Endothelial cell of umbilical vein (primary cell): ENCODE measurements around the gene NRXN3. TPM values are rescaled to one million over a fixed set of nuclear protein-coding genes. Genes with fewer than 3 reads are reported as not detected.

Experiments used
- BruUV-seq: library from RNA; stranded (reverse); fragments of 400-500 nt; replicated peaks from 2 replicates; lab custom pipeline; 2021; lab: Mats Ljungman, UMichigan
- CTCF ChIA-PET: fragments of 300-600, 350-600 bp; sonication (Branson Sonifier 250); formaldehyde crosslinking; loops from one replicate; lab custom pipeline; 2021; ENCODE audit warnings: antibody characterized with exemption, inconsistent platforms; lab: Charles Lee
- POLR2A ChIA-PET: fragments of 300-600, 350-600 bp; sonication (Branson Sonifier 250); formaldehyde crosslinking; loops from one replicate; lab custom pipeline; 2021; ENCODE audit warnings: antibody characterized with exemption, inconsistent platforms; lab: Charles Lee
- DNase-seq: peaks from one replicate; pipeline ENCODE4 v3.0.0-alpha.2; 2011; ENCODE audit warnings: low read depth, low spot score
- FAIRE-seq: peaks from 2 replicates; lab custom pipeline; 2011; peaks lifted over from hg19 to GRCh38; lab: Jason Lieb, UNC
- H2AFZ ChIP-seq: 2 replicates; pipeline ENCODE4 v1.6.0; 2012; ENCODE audit warnings: low read depth, low read length, control low read depth, inconsistent platforms
- H3K27ac ChIP-seq: 2 replicates; pipeline ENCODE4 v1.5.1; 2011; ENCODE audit warnings: low read depth, mild to moderate bottlenecking, control low read depth, low read length, moderate library complexity; ENCODE audit not compliant: insufficient read depth
- H3K27me3 ChIP-seq, 2 experiments: 2 replicates each; pipeline versions ENCODE4 v1.6.0 to v1.6.1; 2011; ENCODE audit warnings: low read length in 2 of 2, mixed read lengths in 1 of 2; ENCODE audit not compliant: control insufficient read depth in 2 of 2, insufficient read depth in 2 of 2
- H3K36me3 ChIP-seq, 2 experiments: 2 replicates in 1 of 2; 3 replicates in 1 of 2; pipeline ENCODE4 v1.5.1; 2011; ENCODE audit warnings: low read length in 2 of 2, mild to moderate bottlenecking in 1 of 2, moderate library complexity in 1 of 2; ENCODE audit not compliant: control insufficient read depth in 2 of 2, insufficient read depth in 2 of 2; ENCODE audit errors: extremely low read depth in 1 of 2
- H3K4me1 ChIP-seq: 3 replicates; pipeline ENCODE4 v1.5.1; 2011; ENCODE audit warnings: mild to moderate bottlenecking, low read length; ENCODE audit not compliant: control insufficient read depth, insufficient read depth; ENCODE audit errors: extremely low read depth
- H3K4me2 ChIP-seq: 2 replicates; pipeline ENCODE4 v1.6.1; 2011; ENCODE audit warnings: low read length, control low read depth, mixed read lengths; ENCODE audit not compliant: insufficient read depth
- H3K4me3 ChIP-seq, 3 experiments: fragments of 200-600 bp in 1 of 3; sonication (generic), shearing (Covaris generic) in 1 of 3; replicated peaks in 1 of 3; 2 replicates each; pipeline ENCODE4 v1.5.1; 2011 to 2016; ENCODE audit warnings: control low read depth in 3 of 3, low read length in 3 of 3, mild to moderate bottlenecking in 2 of 3, inconsistent platforms in 1 of 3, low read depth in 1 of 3, moderate library complexity in 1 of 3; ENCODE audit not compliant: insufficient read depth in 1 of 3
- H3K79me2 ChIP-seq: 2 replicates; pipeline ENCODE4 v1.6.0; 2012; ENCODE audit warnings: low read length, inconsistent platforms; ENCODE audit not compliant: control insufficient read depth, insufficient read depth
- H3K9ac ChIP-seq: replicated peaks from 2 replicates; pipeline ENCODE3; 2011; ENCODE audit warnings: low read length, control low read depth; ENCODE audit not compliant: insufficient read depth; ENCODE audit errors: extremely low read depth
- H3K9me1 ChIP-seq: replicated peaks from 3 replicates; pipeline ENCODE4 v1.6.0; 2011; ENCODE audit warnings: mild to moderate bottlenecking, low read length; ENCODE audit not compliant: control insufficient read depth, insufficient read depth; ENCODE audit errors: extremely low read depth
- H3K9me3 ChIP-seq: replicated peaks from 2 replicates; pipeline ENCODE4 v1.5.1; 2012; ENCODE audit warnings: low read length, inconsistent platforms; ENCODE audit not compliant: control insufficient read depth, insufficient read depth
- H4K20me1 ChIP-seq: replicated peaks from 2 replicates; pipeline ENCODE3; 2011; ENCODE audit warnings: mild to moderate bottlenecking, low read length; ENCODE audit not compliant: control insufficient read depth, insufficient read depth; ENCODE audit errors: extremely low read depth
- EZH2 ChIP-seq: IDR thresholded peaks from 2 replicates; pipeline ENCODE4 v1.6.1; 2012; ENCODE audit warnings: borderline replicate concordance, low read depth, mild to moderate bottlenecking, moderate library complexity, low read length, inconsistent platforms; ENCODE audit not compliant: severe bottlenecking
- FOS ChIP-seq: IDR thresholded peaks from 2 replicates; pipeline ENCODE4 v1.6.1; 2011; ENCODE audit warnings: mild to moderate bottlenecking, low read length, moderate library complexity, borderline replicate concordance; ENCODE audit not compliant: insufficient read depth
- GATA2 ChIP-seq: IDR thresholded peaks from 2 replicates; pipeline ENCODE4 v1.7.0; 2011; ENCODE audit warnings: low read depth, mild to moderate bottlenecking, moderate library complexity, mixed read lengths, low read length; ENCODE audit not compliant: insufficient read length, insufficient read depth
- JUN ChIP-seq: IDR thresholded peaks from 2 replicates; pipeline ENCODE4 v1.6.1; 2011; ENCODE audit warnings: borderline replicate concordance, low read depth; ENCODE audit not compliant: insufficient read length, insufficient read depth
- MYC ChIP-seq: IDR thresholded peaks from one replicate; pipeline ENCODE4 v1.6.1; 2011; ENCODE audit warnings: mild to moderate bottlenecking, low read depth, low read length
- POLR2A ChIP-seq: IDR thresholded peaks from 2 replicates; pipeline ENCODE4 v1.6.1; 2012; ENCODE audit warnings: low read depth, mild to moderate bottlenecking, control low read depth, low read length
- POLR2AphosphoS5 ChIP-seq: IDR thresholded peaks from 2 replicates; pipeline ENCODE4 v1.6.1; 2012; ENCODE audit warnings: low read depth, mild to moderate bottlenecking, control low read depth, low read length, moderate library complexity; ENCODE audit not compliant: insufficient read depth
- dilution Hi-C: fragments of 300-500 bp; cut with MboI; formaldehyde crosslinking; loops from one replicate; pipeline ENCODE4 v1.15.0; 2019; ENCODE audit warnings: low sequenced_read_pairs; ENCODE audit not compliant: extremely low pct_ligation_motif_present
- intact Hi-C: fragments of 100-400 bp; cut with micrococcal nuclease; formaldehyde crosslinking; loops from one replicate; pipeline ENCODE4 v1.10.0; 2022
- polyA plus RNA-seq, 4 experiments: library from polyadenylated mRNA; depleted of rRNA in 3 of 4; stranded (reverse) in 3 of 4; unstranded in 1 of 4; fragments of >200 nt; gene quantifications; 2 replicates each; pipeline versions ENCODE4 v1.2.1 to v1.2.3, GENCODE V29; 2011 to 2012; ENCODE audit warnings: missing spikeins in 1 of 4
- total RNA-seq: library from RNA; stranded (reverse); gene quantifications from 2 replicates; pipeline ENCODE4 v1.2.3, GENCODE V29; 2021
- TF ChIP-seq, protein P1 (sequence below), 2 donors: IDR thresholded peaks; 1 replicate in 1 of 2; 2 replicates in 1 of 2; pipeline ENCODE4 v1.5.1; 2011; ENCODE audit warnings: low read length in 2 of 2, mild to moderate bottlenecking in 2 of 2, moderate library complexity in 2 of 2, control low read depth in 1 of 2, inconsistent platforms in 1 of 2, low read depth in 1 of 2; ENCODE audit not compliant: insufficient read depth in 1 of 2; ENCODE audit errors: extremely low read depth in 1 of 2
- TF ChIP-seq, protein P2 (sequence below): IDR thresholded peaks from 2 replicates; pipeline ENCODE4 v1.6.1; 2011; ENCODE audit not compliant: insufficient read depth, insufficient read length

Gene NRXN3
- total and polyA plus RNA-seq, 2 donors (not counting 3 experiments of a cell fraction or from before 2014, with no cell fraction given), result 0.72 to 4.2 TPM

DNA sequence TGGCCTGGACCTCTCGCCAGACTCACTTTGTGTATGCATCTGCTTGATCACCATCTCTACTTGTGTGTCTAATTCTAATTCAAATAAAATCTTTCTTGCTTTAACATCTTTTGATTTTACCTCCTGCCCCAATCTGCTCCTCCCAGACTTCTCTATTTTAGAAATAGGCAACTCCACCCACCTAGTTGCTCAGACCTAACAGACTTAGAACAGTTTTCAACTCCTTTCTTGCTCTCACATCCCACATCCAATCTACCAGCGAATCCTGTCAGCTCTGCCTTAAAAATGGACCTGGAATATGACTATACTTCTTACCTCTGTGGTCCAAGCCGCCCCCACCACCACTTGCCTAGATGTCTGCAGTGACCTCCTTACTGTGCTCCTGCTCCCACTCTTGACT lies 18.7 kb downstream of the NRXN3 start:
- CTCF ChIA-PET, result no interaction called here
- Histone ChIP-seq H3K4me1 (no peaks in the 10 kb centered on the region), H3K9me1 (no peaks in the 10 kb centered on the region), H4K20me1 (no peaks in the 10 kb centered on the region), H3K27ac (no peak overlapping the region), H3K36me3 (no peaks in the 10 kb centered on the region), H3K4me3 (no peak overlapping the region), H3K9ac (no peak overlapping the region), H3K79me2 (no peaks in the 10 kb centered on the region), H3K27me3 (no peaks in the 10 kb centered on the region), H2AFZ (no peak overlapping the region), H3K4me2 (no peak overlapping the region), H3K9me3 (no peaks in the 10 kb centered on the region)
- no TSS peak for BruUV-seq
- POLR2A ChIA-PET, result no interaction called here
- FAIRE-seq (no peak), DNase-seq (no peak)
- intact Hi-C loops, result no loop called here
- dilution Hi-C loops, result no loop called here
- TF ChIP-seq, protein P1, sequence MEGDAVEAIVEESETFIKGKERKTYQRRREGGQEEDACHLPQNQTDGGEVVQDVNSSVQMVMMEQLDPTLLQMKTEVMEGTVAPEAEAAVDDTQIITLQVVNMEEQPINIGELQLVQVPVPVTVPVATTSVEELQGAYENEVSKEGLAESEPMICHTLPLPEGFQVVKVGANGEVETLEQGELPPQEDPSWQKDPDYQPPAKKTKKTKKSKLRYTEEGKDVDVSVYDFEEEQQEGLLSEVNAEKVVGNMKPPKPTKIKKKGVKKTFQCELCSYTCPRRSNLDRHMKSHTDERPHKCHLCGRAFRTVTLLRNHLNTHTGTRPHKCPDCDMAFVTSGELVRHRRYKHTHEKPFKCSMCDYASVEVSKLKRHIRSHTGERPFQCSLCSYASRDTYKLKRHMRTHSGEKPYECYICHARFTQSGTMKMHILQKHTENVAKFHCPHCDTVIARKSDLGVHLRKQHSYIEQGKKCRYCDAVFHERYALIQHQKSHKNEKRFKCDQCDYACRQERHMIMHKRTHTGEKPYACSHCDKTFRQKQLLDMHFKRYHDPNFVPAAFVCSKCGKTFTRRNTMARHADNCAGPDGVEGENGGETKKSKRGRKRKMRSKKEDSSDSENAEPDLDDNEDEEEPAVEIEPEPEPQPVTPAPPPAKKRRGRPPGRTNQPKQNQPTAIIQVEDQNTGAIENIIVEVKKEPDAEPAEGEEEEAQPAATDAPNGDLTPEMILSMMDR (IDR thresholded peaks at IDR 0.05; ENCODE audit: extremely low read depth in 1 of 2, insufficient read depth in 1 of 2, low read depth in 1 of 2, low read length in 2 of 2), result no peak
- TF ChIP-seq POLR2AphosphoS5 (no peak), MYC (no peak), POLR2A (no peak), FOS (no peak), GATA2 (no peak), JUN (no peak), EZH2 (no peak)
- TF ChIP-seq, protein P2, sequence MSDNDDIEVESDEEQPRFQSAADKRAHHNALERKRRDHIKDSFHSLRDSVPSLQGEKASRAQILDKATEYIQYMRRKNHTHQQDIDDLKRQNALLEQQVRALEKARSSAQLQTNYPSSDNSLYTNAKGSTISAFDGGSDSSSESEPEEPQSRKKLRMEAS, result no peak
